Prostate gland (tissue), 2 donors: ENCODE measurements around the gene TOM1L2.

Source experiments
- CTCF ChIP-seq, 4 experiments: fragments of 200-600 bp in 2 of 4; fragments of 450-650 bp in 2 of 4; sonication (generic) in 2 of 4; IDR thresholded peaks; 1 replicate in 3 of 4; 2 replicates in 1 of 4; pipeline ENCODE4 v1.5.1; 2016 to 2019; ENCODE audit warnings: antibody characterized with exemption in 4 of 4, mild to moderate bottlenecking in 2 of 4, moderate library complexity in 2 of 4
- POLR2A ChIP-seq: fragments of 450-650 bp; IDR thresholded peaks from one replicate; pipeline ENCODE4 v1.6.1; 2016; ENCODE audit warnings: antibody characterized with exemption, mild to moderate bottlenecking
- POLR2AphosphoS5 ChIP-seq: sonication (generic); formaldehyde crosslinking; IDR thresholded peaks from one replicate; pipeline ENCODE4 v1.6.1; 2017; ENCODE audit warnings: antibody characterized with exemption

- no peak for TF ChIP-seq CTCF (IDR thresholded peaks at IDR 0.05)
- TF ChIP-seq POLR2A = no peak
- no peak for TF ChIP-seq POLR2AphosphoS5
These were observed 166.2 kb downstream of the TOM1L2 start for GRCh38 chr17:17806035-17806434.
